Activated naive CD8-positive, alpha-beta T cell treated with anti-CD3 and anti-CD28 coated beads, Interleukin-2, amount 50 U/mL, for 16 hours (primary cell): ENCODE data around the gene PSAPL1.

Source experiments
- DNase-seq: peaks from one replicate; pipeline ENCODE4 v3.0.0-alpha.2; 2020; ENCODE audit warnings: low read depth, low spot score

The PSAPL1 gene

GRCh38 chr4:7418131-7418943 lies 16.4 kb downstream of the PSAPL1 start:
- no peak for DNase-seq

GRCh38 chr4:7417639-7418038 lies 17.1 kb downstream of the PSAPL1 start:
- no peak for DNase-seq

GRCh38 chr4:7416745-7417432 lies 17.8 kb downstream of the PSAPL1 start:
- no peak for DNase-seq

DNA sequence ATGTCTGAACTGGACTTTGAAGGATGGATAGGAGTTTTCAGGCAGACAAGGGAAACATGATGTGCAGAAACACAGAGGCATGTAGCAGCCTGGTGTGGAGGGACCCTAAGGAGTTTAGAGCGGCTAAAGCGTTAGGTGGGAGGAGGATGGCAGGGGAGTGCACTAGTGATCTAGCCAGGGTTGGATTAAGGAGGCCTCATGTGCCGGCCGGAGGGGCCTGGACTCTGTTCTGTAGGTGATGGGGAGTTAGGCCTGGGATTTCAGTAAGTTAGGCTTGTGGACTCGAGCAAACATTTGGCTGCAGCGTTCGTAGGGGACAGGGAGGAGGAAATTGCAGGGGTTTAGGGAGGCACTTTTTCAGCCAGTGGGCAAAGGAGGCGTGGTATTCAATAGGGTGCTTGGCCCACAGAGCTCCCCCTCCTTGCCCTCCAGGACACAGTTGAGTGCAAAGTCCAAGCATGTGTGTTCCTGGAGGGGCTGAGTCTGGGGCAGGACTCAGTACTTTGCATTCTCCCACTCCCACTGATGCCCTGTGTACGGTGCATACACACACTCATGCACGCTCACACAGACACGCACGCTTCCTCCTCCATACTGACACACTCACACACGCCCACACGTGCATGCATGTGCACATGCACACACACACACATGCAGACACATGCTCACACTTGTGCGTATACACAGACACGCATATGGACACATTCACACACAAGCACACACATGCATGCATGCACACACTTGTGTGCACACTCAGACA lies 18.6 kb downstream of the PSAPL1 start:
- no peak for DNase-seq

DNA sequence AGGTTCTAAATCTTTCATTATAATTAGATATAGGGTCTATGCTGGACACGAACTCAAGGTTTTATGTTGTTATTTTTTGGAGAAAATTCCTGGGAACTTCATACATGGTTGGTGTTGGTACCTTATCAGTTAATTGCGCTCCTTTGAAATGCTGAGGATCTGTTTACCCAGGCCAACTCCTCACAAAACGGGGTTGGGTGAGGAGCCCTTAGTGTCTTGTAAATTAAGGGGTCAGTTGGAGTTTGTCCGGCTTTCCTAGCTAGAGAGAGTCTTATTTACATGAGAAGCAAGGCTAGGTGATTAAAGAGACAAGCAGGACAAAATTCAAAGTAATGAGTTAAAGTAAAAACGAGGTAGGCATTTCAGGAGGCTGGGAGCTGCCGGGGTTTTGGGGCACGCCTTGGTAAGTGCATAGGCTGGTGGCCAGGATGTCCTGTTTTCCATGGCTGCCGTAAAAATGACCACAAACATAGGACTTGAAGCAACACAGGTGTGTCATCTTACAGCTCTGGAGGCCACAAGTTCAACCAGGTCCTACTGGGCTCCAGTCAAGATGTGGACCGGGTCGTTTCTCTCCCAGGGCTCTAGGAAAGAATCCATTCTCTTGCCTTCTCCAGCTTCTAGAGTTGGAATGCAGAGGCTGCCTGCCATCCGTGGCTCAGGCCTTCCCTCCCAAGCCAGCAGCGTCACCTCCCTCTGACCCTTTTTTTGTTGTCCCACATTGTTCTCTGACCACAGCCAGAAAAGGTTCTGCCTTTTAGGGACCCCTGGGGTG lies 19.8 kb downstream of the PSAPL1 start:
- DNase-seq = no peak

- DNase-seq = no peak
Observed at GRCh38 chr4:7414046-7414445, 20.7 kb downstream of the PSAPL1 start.

GRCh38 chr4:7412554-7412912 lies 22.2 kb downstream of the PSAPL1 start:
- no peak for DNase-seq

DNA sequence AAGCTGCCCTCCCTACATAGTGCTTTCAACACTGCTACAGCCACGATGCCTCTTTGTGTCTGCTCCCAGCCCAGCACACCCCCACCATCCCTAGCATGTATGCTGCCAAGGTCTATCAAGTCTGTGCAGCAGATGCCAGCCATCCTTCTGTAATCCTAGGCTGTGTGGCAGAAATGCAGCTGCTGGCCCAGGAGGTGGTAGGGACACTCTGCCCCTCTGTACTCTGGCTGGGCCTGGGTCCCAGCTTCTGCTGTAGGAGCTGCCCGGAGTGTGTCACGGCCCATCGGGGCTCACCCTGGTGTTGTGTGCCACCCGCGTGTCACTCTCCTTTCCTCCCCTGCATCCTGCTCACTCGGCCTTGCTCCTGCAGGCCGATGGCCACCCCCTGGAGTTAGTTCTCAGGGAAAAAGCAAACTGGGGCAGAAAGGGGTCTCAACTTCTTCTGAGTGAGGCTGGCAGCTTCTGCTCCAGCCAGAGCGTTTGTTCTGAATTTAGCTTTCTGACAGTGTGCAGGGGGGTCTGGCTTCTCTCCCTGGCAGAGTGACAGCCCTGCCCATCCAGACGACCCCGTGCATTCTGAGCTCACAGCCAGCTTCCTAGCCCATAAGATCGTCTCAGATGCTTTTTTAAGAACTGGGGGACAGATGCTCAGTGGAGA lies 22.7 kb downstream of the PSAPL1 start:
- no peak for DNase-seq

GRCh38 chr4:7411491-7411890 lies 23.2 kb downstream of the PSAPL1 start:
- no peak for DNase-seq

DNA sequence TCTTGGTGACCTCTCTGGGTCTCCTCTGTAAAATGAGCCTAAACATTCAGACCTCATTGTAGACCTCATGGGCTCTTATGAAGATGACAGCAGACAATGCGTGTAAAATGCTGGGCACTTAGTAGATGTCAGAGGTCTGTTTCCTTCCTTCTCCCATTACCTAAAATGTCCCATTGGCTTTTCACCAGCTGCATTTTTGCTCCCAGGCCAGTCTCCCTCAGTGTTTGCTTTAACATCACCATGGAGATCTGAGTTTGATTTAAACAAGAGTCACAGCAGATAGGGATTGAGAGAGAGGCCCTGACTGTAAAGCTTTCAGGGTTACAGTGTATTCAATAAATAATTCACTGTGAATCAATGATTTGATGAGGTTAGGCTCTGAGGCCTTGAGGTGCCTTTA lies 24.3 kb downstream of the PSAPL1 start:
- no peak for DNase-seq

- no peak for DNase-seq
Observed at GRCh38 chr4:7408166-7408565, 26.6 kb downstream of the PSAPL1 start.

DNA sequence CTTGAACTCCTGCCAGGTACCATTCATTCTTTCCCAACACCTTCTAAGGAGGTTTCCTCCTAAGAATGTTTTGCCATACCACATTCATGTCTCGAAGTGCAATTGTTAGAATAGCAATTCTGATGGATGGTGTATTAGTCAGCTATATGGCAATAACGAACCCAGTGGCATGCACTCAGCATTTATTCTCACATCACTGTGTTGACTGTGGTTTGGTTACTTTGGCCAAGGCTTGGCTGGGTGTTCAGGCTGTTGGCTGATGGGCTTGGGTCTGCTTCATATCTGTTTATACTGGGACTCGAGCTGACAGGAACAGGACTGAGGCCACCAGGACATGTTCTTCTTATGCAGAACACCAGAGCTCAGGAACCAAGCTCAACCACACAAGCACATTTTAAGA lies 31.7 kb downstream of the PSAPL1 start:
- no peak for DNase-seq

DNA sequence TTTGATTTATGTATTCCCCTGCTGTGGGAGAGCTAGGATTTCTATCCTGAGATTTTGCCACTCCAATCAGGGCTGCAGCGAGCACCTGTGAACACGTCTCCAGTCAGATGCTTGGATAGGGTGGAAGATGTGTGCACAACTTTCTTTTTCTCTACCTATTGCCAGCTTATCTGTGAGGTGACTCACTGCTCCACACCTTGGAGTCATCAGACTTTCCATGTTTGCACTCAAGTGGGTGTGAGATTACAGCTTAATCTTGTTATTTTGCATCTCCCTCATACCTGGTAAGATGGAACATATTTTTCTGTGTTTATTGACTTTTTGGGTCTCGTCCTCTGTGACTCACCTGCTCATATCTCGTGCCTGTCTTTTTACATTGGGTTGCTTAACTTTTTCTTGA lies 32.2 kb downstream of the PSAPL1 start:
- no peak for DNase-seq

DNA sequence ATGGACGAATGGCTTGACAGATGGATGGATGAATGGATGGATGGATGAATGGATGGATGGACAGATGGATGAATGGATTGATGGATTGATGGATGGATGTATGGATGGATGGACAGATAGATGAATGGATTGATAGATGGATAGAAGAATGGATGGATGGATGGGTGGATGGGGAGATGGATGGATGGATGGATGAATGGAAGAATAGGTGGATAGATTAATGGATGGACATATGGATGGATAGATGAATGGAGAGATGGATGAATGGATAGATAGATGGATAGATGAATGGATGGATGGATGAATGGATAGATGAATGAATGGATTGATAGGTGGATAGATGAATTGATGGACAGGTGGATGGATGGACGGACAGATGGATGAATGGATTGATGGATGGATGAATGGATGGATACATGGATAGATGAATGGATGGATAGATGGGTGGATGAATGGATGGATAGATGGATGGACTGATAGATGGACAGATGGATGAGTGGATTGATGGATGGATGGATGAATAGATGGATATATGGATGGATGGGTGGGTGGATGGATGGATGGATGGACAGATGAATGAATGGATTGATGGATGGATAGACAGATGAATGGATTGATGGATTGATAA lies 33.9 kb downstream of the PSAPL1 start:
- DNase-seq = no peak

- no peak for DNase-seq
Observed at GRCh38 chr4:7399440-7400234, 35.1 kb downstream of the PSAPL1 start.

DNA sequence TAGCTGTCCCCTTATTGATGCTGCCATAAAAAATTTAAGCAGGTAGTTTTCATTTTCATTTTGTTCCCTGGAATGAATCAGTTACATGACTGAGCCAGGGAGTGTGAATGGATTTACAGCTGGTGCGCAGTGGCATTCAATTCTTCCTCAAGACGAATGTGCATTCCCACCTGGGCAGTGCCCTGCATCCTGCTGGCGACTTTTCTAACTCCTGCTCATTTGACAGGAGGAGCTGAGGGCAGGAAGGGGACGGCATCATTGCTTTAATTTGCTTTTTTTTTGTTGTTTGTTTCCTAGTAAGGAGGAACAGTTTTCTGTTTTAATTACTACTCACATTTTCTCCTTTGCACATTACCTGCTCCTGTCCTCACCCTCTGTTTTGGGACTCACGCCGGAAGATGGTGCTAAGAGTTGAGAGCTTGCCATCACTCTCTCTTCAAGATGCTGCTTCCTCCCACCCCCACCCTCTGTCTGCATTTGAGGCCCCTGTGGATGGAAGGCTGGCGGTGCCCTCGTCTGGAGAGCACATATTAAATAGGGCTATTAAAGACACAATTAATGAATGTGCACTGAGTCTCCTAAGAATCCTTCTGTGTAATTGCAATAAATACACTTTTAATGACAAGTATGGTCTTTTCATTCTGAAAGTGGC lies 35.8 kb downstream of the PSAPL1 start:
- no peak for DNase-seq

DNA sequence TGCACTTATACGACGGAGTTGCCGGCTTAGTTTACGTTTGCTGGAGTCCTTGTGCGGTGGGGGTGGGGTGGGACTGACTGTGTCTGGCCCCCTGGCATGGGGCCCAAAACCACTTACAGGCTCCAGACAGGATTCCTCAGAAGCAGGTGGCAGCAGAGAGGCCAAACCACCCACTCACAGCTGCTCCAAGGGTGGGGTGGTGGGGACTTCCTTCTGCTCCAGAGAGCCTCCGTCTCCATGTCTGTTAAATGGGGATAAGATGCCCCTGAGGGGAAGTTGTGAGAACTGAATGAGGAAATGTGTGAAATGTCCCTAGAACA lies 36.7 kb downstream of the PSAPL1 start:
- DNase-seq = no peak

GRCh38 chr4:7397206-7398103 lies 37.3 kb downstream of the PSAPL1 start:
- DNase-seq = no peak
